D721Med (cell line): ENCODE data around the gene LRRC61.
A peak's percentile ranks its signal among the peaks of the same experiment; 100 is the strongest.

Experiments used
- DNase-seq: peaks from one replicate; pipeline ENCODE4 v3.0.0; 2011; ENCODE audit warnings: low spot score; ENCODE audit not compliant: insufficient read length
- FAIRE-seq: peaks from 2 replicates; lab custom pipeline; 2011; peaks lifted over from hg19 to GRCh38; lab: Jason Lieb, UNC
- TF ChIP-seq, protein P1 (sequence below): IDR thresholded peaks from 2 replicates; pipeline ENCODE4 v1.5.1; 2012; ENCODE audit warnings: mild to moderate bottlenecking, control low read depth; ENCODE audit not compliant: insufficient read depth; ENCODE audit errors: missing control alignments

LRRC61 gene

GRCh38 chr7:150351587-150352194, 28.5 kb downstream of the LRRC61 start:
- no peak for FAIRE-seq
- no peak for DNase-seq
- TF ChIP-seq, protein P1, sequence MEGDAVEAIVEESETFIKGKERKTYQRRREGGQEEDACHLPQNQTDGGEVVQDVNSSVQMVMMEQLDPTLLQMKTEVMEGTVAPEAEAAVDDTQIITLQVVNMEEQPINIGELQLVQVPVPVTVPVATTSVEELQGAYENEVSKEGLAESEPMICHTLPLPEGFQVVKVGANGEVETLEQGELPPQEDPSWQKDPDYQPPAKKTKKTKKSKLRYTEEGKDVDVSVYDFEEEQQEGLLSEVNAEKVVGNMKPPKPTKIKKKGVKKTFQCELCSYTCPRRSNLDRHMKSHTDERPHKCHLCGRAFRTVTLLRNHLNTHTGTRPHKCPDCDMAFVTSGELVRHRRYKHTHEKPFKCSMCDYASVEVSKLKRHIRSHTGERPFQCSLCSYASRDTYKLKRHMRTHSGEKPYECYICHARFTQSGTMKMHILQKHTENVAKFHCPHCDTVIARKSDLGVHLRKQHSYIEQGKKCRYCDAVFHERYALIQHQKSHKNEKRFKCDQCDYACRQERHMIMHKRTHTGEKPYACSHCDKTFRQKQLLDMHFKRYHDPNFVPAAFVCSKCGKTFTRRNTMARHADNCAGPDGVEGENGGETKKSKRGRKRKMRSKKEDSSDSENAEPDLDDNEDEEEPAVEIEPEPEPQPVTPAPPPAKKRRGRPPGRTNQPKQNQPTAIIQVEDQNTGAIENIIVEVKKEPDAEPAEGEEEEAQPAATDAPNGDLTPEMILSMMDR: no peak

DNA sequence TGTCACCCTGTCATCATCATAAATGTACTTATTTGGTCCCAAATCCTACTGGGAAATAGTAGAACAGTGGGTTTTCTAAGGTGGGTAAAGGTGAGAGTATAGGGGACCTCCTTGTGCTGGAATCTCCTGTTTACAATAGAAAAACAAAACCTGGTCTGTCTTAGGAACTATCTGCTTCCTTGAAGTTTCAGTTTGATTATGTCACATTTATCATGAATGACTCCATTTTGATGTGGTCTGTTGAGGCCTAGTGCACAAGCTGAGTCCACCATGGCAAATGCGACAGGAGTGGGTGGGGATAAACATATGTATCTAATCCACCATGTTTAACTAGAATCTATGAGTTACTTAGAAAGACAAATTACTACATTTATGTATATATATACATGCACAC, 32.5 kb downstream of the LRRC61 start:
- FAIRE-seq: no peak

DNA sequence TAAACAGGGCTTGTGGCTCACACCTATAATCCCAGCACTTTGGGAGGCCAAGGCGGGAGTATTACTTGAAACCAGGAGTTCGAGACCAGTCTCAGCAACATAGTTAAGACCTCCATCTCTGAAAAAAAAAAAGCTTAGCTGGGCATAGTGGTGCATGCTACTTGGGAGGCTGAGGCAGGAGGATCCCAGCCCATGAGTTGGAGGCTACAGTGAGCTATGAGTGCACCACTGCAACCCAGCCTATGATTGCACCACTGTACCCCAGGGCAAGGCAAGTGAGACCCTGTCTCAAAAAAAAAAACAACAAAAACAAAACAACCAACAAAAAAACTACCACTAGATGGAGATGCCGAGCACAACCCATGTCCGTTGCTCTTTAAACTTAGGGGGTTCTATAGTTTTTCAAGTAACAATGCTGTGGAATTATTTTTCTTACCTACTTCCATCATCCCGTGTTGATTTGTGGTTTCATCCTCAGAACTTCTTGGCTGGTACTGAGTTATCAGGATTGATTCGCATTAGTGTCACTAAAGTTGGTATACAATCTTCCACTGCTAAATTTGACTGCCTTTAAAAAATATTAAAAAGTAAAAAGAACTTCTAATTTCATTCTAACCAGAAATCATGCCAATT, 33.2 kb downstream of the LRRC61 start:
- FAIRE-seq (no peak), DNase-seq (no peak)
- TF ChIP-seq, protein P1: peak; percentile 48

More for the DNA sequence above, 32.5 kb downstream of the LRRC61 start:
- TF ChIP-seq, protein P1: no peak
- DNase-seq: no peak

DNA sequence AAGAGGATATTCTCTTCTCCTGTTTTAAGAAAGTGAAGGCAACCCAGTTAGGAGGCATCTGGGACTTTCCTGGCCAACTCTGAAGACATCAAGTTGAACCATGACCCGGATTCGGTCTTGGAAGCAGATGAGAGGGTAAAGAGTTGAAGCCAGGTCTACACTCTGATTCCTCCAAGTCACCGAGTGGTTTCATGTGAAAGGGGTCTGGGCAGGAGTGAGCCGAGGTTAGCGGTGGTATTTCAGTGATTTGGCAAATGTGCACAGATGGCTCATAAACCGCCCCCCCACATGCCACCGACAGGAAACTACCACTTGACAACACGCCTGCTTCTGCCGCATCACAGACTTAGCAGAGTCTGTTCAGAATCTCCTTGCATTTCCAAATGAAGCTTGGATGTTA, 34.1 kb downstream of the LRRC61 start:
- DNase-seq: no peak
- no peak for FAIRE-seq

DNA sequence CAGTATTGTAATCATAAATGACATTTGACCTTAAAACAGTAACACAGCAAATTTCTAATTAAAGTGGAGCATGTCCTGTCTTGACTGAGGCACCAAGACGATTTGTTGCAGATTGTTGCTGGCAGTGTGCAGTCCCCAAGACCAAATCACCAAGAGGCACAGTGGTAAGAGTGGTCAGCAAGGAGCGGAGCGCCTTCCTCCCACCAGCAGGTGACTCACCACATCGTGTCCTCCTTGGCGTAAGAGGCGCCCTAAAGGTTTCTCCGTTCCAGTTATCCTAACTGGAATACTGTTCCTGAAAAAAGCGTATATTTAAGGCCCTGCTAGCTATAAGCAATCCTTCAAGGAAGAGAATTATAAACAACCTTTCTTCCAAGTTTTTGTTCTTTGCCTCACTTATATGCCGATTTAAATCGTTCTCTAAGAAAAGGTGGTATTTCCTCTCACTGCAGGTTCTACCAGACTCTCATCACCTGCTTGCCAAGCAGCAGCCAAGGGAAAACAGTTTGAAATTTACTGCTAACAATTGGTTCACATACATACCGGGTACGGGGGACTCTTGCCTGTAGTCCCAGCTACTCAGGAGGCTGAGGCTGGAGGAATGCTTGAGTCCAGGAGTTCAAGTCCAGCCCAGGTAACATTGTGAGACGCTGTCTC, 34.7 kb downstream of the LRRC61 start:
- TF ChIP-seq, protein P1: no peak
- FAIRE-seq: no peak
- DNase-seq: no peak

More for the DNA sequence above, 34.1 kb downstream of the LRRC61 start:
- TF ChIP-seq, protein P1: no peak

DNA sequence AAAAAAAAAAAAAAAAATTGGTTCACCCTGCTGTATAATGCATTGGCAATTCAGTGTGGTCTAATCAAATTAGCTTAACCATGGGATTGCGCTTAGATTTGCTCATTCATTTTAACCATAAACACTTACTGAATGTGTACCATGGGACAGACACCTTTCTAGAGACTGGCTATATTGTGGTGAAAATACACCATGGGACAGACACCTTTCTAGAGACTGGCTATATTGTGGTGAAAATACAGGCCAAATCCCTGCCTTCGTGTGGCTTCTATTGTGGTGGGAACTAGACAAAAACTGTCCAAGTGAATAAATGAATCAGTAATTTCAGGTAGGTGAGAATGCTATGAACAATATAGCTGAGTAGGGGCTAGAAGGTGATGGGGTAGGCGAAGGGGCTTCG, 35.3 kb downstream of the LRRC61 start:
- DNase-seq: no peak
- no peak for FAIRE-seq
- TF ChIP-seq, protein P1: no peak
